ENCODE results near the gene LEF1.

The LEF1 gene

DNA sequence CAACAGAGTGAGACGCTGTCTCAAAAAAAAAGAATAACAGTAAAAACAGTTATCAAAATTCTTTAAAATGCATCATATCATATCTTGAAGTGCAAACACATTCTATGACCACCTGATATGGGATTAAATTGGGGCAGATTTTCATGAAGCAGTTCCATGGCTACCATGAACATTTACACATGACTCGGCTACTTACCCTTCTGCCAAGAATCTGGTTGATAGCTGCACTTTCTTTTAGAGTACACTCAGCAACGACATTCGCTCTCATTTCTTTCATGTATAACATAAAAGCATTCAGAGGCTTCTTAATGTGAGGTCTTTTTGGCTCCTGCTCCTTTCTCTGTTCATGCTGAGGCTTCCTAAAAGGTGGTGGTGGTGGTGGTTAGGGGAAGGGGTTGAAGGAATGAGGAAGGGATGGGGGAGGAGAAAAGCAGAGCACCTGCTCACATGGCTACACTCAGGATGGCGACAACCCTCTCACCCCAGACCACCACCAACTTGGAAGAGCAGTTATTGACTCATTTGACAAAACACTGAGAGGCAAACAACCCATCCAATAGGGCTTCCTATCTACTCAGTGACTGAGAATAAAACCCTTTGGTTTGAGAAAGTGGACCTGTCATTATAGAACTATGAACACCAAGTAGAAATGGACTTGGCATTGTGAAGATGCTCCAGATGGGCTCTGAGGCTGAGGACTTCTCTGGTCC is 90.6 kb downstream of the LEF1 start:
- no peak overlapping the region for H3K27ac ChIP-seq (ENCODE audit: low read depth in 2 of 2, low read length in 2 of 2)
- H3K4me1 ChIP-seq (ENCODE audit: control insufficient read depth in 2 of 2, insufficient read depth in 2 of 2, low read length in 2 of 2) = no peaks in the 10 kb centered on the region
- H3K36me3 ChIP-seq (ENCODE audit: control insufficient read depth in 2 of 2, insufficient read depth in 2 of 2, low read length in 2 of 2) = no peaks in the 10 kb centered on the region
- no peaks in the 10 kb centered on the region for H3K27me3 ChIP-seq (ENCODE audit: control insufficient read depth in 2 of 2, insufficient read depth in 2 of 2, low read length in 2 of 2)
- H3K9ac ChIP-seq (ENCODE audit: low read depth in 1 of 2, low read length in 2 of 2) = no peak overlapping the region
- no peak overlapping the region for H3K4me3 ChIP-seq (ENCODE audit: low read length in 2 of 2)
- no peaks in the 10 kb centered on the region for H3K9me3 ChIP-seq (ENCODE audit: control insufficient read depth in 2 of 2, low read length in 2 of 2)

DNA sequence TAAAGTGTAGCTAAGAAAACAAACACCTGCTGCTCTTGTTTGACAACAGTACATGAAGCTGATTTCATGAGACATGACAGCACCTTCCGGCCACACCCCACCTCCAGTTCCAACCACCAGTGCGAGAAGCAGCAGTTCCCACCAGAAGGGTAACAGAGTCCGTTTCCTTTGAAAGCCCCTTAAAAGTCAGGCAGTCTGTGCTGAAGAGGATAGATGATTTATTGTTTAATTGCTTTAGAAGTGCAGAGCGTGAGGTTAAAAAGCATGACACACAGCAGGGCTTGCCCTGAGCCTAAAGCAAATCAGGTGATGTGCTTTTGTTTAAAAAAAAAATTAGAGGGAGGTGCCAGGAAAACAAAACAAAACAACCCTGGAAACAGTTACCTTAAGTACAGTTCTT is 96.4 kb downstream of the LEF1 start:
- Histone ChIP-seq H3K9ac (ENCODE audit: low read depth in 1 of 2, low read length in 2 of 2) (no peak overlapping the region), H3K27ac (ENCODE audit: low read depth in 2 of 2, low read length in 2 of 2) (no peak overlapping the region), H3K4me1 (ENCODE audit: control insufficient read depth in 2 of 2, insufficient read depth in 2 of 2, low read length in 2 of 2) (no peaks in the 10 kb centered on the region), H3K9me3 (ENCODE audit: control insufficient read depth in 2 of 2, low read length in 2 of 2) (no peaks in the 10 kb centered on the region), H3K4me3 (ENCODE audit: low read length in 2 of 2) (no peak overlapping the region), H3K36me3 (ENCODE audit: control insufficient read depth in 2 of 2, insufficient read depth in 2 of 2, low read length in 2 of 2) (no peaks in the 10 kb centered on the region), H3K27me3 (ENCODE audit: control insufficient read depth in 2 of 2, insufficient read depth in 2 of 2, low read length in 2 of 2) (no peaks in the 10 kb centered on the region)

DNA sequence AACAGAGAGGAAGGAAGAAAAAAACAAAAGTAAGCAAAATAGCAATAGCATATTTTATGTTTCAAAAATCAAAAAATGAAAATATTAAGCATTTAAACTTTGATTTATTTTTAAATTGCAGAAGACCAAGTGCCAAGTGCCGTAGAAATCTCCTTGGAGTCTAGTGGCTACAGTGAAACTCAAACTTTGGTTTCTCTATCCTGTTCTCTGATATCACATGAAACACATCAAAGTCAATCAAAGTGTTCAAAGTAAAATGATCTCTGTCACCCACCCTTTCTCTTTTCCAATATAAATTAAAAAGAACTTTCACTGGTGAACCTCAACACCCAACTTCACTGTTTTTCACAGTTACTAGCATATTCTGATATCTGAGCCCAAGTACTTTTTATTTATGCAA is 98.0 kb downstream of the LEF1 start:
- no peak overlapping the region for H3K27ac ChIP-seq (ENCODE audit: low read depth in 2 of 2, low read length in 2 of 2)
- H3K9ac ChIP-seq (ENCODE audit: low read depth in 1 of 2, low read length in 2 of 2) = no peak overlapping the region
- no peaks in the 10 kb centered on the region for H3K36me3 ChIP-seq (ENCODE audit: control insufficient read depth in 2 of 2, insufficient read depth in 2 of 2, low read length in 2 of 2)
- H3K4me3 ChIP-seq (ENCODE audit: low read length in 2 of 2) = no peak overlapping the region
- no peaks in the 10 kb centered on the region for H3K27me3 ChIP-seq (ENCODE audit: control insufficient read depth in 2 of 2, insufficient read depth in 2 of 2, low read length in 2 of 2)
- no peaks in the 10 kb centered on the region for H3K9me3 ChIP-seq (ENCODE audit: control insufficient read depth in 2 of 2, low read length in 2 of 2)
- no peaks in the 10 kb centered on the region for H3K4me1 ChIP-seq (ENCODE audit: control insufficient read depth in 2 of 2, insufficient read depth in 2 of 2, low read length in 2 of 2)

DNA sequence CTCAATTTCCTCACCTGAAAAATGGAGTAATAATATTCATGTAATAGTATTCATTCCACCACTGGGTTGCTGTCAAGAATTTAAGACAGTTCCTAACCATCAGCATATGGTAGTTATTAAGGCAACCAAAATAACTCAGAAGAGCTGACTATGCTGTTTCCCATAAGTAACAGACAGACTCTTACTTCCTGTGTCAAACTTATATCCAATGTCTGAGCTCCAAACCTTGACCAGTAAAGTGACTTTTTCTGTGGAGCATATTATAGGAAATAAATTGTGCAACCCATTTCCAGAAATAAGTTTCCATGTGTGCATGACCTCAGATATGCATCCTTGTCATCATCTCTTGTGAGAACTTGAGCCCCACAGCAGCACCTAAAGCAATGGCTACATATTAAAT is 100.3 kb downstream of the LEF1 start:
- Histone ChIP-seq H3K36me3 (ENCODE audit: control insufficient read depth in 2 of 2, insufficient read depth in 2 of 2, low read length in 2 of 2) (no peaks in the 10 kb centered on the region), H3K4me1 (ENCODE audit: control insufficient read depth in 2 of 2, insufficient read depth in 2 of 2, low read length in 2 of 2) (no peaks in the 10 kb centered on the region), H3K9ac (ENCODE audit: low read depth in 1 of 2, low read length in 2 of 2) (no peak overlapping the region), H3K27me3 (ENCODE audit: control insufficient read depth in 2 of 2, insufficient read depth in 2 of 2, low read length in 2 of 2) (no peaks in the 10 kb centered on the region), H3K9me3 (ENCODE audit: control insufficient read depth in 2 of 2, low read length in 2 of 2) (no peaks in the 10 kb centered on the region), H3K4me3 (ENCODE audit: low read length in 2 of 2) (no peak overlapping the region), H3K27ac (ENCODE audit: low read depth in 2 of 2, low read length in 2 of 2) (no peak overlapping the region)

DNA sequence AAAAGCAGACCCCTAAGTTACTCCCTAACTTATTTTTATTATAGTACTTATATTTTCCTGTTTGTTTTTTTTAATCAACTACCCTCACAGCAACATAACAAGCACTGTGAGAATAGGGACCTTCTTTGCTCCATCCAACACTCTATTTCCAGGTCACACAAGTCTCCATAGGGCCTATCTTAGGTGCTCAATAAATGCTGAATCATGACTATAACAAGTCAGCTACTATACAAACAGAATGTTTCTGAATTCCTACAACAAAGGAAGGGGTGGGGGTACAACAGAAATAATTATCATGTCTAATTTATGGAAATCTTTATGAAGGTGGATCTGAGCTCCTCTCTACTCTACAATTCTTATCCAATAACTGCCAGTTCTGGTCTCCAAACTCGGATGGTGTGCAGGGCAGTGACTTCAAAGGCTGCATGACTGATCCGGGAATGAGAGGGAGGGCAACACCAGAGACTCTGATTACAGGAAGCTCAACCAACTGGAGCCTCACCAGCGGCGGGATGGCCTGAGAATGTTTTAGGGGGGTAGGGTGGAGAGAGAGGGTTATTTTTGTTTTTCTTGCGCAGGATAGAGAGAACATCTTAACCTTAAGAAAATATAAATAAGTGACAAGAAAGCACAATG is 107.9 kb downstream of the LEF1 start:
- Histone ChIP-seq H3K27me3 (ENCODE audit: control insufficient read depth in 2 of 2, insufficient read depth in 2 of 2, low read length in 2 of 2) (no peaks in the 10 kb centered on the region), H3K9me3 (ENCODE audit: control insufficient read depth in 2 of 2, low read length in 2 of 2) (no peaks in the 10 kb centered on the region), H3K4me3 (ENCODE audit: low read length in 2 of 2) (no peak overlapping the region), H3K4me1 (ENCODE audit: control insufficient read depth in 2 of 2, insufficient read depth in 2 of 2, low read length in 2 of 2) (no peaks in the 10 kb centered on the region), H3K9ac (ENCODE audit: low read depth in 1 of 2, low read length in 2 of 2) (no peak overlapping the region), H3K27ac (ENCODE audit: low read depth in 2 of 2, low read length in 2 of 2) (no peak overlapping the region), H3K36me3 (ENCODE audit: control insufficient read depth in 2 of 2, insufficient read depth in 2 of 2, low read length in 2 of 2) (no peaks in the 10 kb centered on the region)

DNA sequence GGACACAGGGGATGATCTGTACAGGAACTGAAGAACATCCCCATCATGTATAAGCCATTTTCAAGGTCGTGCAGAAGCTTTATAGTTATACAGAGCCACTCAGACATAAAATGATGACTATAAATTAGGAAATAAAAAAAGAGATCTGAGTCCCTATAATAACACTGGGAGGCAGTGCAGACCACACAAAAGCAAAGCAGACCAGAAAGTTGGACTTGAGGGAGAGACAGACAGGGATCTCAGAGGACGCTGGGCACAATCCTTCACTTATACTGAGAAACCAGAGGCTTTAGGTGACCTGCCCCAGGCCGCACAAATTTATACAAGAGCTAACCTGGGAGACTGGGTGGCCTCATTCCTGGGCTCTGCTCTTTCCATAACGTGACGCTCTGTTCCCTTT is 108.6 kb downstream of the LEF1 start:
- Histone ChIP-seq H3K36me3 (ENCODE audit: control insufficient read depth in 2 of 2, insufficient read depth in 2 of 2, low read length in 2 of 2) (no peaks in the 10 kb centered on the region), H3K9me3 (ENCODE audit: control insufficient read depth in 2 of 2, low read length in 2 of 2) (no peaks in the 10 kb centered on the region), H3K4me3 (ENCODE audit: low read length in 2 of 2) (no peak overlapping the region), H3K4me1 (ENCODE audit: control insufficient read depth in 2 of 2, insufficient read depth in 2 of 2, low read length in 2 of 2) (no peaks in the 10 kb centered on the region), H3K27ac (ENCODE audit: low read depth in 2 of 2, low read length in 2 of 2) (no peak overlapping the region), H3K9ac (ENCODE audit: low read depth in 1 of 2, low read length in 2 of 2) (no peak overlapping the region), H3K27me3 (ENCODE audit: control insufficient read depth in 2 of 2, insufficient read depth in 2 of 2, low read length in 2 of 2) (no peaks in the 10 kb centered on the region)

DNA sequence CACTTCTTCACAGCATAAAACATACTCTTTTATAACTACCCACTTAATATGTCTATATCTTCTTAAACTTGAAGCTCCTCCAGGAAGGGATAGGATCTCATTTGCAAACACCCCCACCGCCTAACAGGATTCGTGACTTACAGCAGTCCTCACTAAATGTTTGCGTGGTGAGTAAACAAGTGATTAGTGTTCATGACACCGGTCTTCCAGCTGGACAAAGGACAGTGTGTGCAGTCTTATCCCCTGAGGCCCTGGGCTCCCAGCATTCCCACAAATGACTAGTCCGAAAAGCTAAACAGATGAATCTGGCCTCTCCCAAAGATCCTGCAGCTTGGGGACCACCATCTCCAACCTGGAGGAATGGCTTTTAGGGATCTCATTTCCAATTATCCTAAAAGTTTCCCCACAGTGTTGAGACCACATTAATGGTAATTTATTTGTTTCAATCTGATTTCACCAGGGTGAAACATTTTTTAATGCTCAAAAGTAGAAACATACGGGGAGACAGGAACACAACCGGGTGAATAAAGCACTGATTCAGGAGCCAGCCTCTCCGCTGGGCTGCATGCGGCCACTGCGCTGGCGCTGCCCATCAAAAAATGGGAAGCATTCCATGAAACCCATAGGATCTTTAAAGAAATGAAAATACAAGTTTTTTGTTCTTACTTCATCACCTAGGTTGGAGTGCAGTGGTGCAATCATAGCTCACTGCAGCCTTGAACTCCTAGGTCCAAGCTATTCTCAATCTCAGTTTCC is 109.9 kb downstream of the LEF1 start:
- no peaks in the 10 kb centered on the region for H3K27me3 ChIP-seq (ENCODE audit: control insufficient read depth in 2 of 2, insufficient read depth in 2 of 2, low read length in 2 of 2)
- no peaks in the 10 kb centered on the region for H3K36me3 ChIP-seq (ENCODE audit: control insufficient read depth in 2 of 2, insufficient read depth in 2 of 2, low read length in 2 of 2)

DNA sequence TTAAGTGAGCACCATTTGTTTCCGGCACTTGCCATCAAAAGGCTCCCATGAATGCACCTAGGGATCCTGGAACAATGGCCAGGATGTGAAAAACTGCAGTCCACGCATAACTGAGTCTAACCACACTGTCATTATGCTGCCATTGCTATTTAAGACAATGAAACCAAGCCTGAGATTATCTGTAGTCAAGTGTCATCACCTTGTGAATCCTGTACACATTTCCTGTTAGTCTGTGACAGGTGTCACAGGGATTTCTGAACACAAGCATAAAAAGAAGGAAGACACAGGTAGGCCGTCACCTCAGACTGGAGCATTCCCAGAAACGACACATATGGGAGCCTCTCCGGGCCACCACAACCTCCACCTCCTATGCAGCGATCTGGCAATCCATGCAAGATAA is 112.3 kb downstream of the LEF1 start:
- Histone ChIP-seq H3K27me3 (ENCODE audit: control insufficient read depth in 2 of 2, insufficient read depth in 2 of 2, low read length in 2 of 2) (no peaks in the 10 kb centered on the region), H3K4me3 (ENCODE audit: low read length in 2 of 2) (no peak overlapping the region), H3K36me3 (ENCODE audit: control insufficient read depth in 2 of 2, insufficient read depth in 2 of 2, low read length in 2 of 2) (no peaks in the 10 kb centered on the region), H3K9me3 (ENCODE audit: control insufficient read depth in 2 of 2, low read length in 2 of 2) (no peaks in the 10 kb centered on the region), H3K9ac (ENCODE audit: low read depth in 1 of 2, low read length in 2 of 2) (no peak overlapping the region), H3K4me1 (ENCODE audit: control insufficient read depth in 2 of 2, insufficient read depth in 2 of 2, low read length in 2 of 2) (no peaks in the 10 kb centered on the region), H3K27ac (ENCODE audit: low read depth in 2 of 2, low read length in 2 of 2) (no peak overlapping the region)

More for the DNA sequence above, 109.9 kb downstream of the LEF1 start:
- Histone ChIP-seq H3K9me3 (ENCODE audit: control insufficient read depth in 2 of 2, low read length in 2 of 2) (no peaks in the 10 kb centered on the region), H3K9ac (ENCODE audit: low read depth in 1 of 2, low read length in 2 of 2) (no peak overlapping the region), H3K27ac (ENCODE audit: low read depth in 2 of 2, low read length in 2 of 2) (no peak overlapping the region), H3K4me1 (ENCODE audit: control insufficient read depth in 2 of 2, insufficient read depth in 2 of 2, low read length in 2 of 2) (no peaks in the 10 kb centered on the region), H3K4me3 (ENCODE audit: low read length in 2 of 2) (no peak overlapping the region)

DNA sequence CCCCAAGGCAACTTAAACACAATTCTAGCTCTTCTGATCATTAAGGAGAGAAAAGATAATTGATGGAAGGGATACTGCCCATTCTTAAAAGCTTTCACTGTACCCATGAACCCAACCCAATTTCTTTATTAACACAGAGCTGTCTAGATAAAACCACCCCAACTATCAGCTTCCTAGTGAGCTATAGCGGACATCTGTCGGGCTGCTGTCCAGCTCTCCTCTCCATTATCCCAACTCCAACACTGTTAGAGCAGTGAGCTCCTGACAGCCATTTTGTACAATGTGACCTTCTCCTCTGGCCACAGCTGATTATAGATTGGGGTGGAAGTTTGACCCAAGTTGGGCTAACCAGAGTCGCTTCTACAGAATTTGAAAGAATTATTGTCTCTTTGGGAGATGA is 112.9 kb downstream of the LEF1 start:
- Histone ChIP-seq H3K9me3 (ENCODE audit: control insufficient read depth in 2 of 2, low read length in 2 of 2) (no peaks in the 10 kb centered on the region), H3K36me3 (ENCODE audit: control insufficient read depth in 2 of 2, insufficient read depth in 2 of 2, low read length in 2 of 2) (no peaks in the 10 kb centered on the region), H3K9ac (ENCODE audit: low read depth in 1 of 2, low read length in 2 of 2) (no peak overlapping the region), H3K27me3 (ENCODE audit: control insufficient read depth in 2 of 2, insufficient read depth in 2 of 2, low read length in 2 of 2) (no peaks in the 10 kb centered on the region), H3K27ac (ENCODE audit: low read depth in 2 of 2, low read length in 2 of 2) (no peak overlapping the region), H3K4me3 (ENCODE audit: low read length in 2 of 2) (no peak overlapping the region), H3K4me1 (ENCODE audit: control insufficient read depth in 2 of 2, insufficient read depth in 2 of 2, low read length in 2 of 2) (no peaks in the 10 kb centered on the region)

DNA sequence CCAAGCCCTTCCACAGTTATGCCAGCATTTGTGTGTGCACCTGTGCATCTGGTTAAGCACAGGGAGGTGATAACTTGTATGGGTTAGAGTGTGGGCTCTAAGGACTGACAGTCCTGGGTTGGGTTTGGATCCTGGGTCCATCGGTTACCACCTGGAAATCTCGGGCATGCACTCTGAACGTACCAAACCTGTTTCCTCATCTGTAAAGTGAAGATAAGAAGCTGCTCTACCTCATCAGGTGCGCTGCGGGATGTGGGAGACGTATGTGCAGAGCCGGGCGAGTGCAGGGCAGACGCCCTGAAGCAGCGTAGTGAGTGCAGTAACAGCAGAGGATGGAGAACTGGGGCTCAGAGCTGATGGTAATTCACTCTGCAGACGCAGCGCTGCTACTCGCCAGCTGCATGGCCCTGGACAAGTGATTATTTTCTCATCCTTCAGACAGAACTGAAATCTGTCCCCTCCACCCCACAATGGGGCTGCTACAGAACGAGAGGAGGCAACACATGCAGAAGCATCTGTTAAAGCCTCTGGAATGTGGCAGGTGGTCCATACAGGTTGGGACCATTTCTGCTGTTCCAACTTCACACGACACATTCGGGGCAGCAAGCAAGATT is 114.6 kb downstream of the LEF1 start:
- no peak overlapping the region for H3K9ac ChIP-seq (ENCODE audit: low read depth in 1 of 2, low read length in 2 of 2)
- H3K36me3 ChIP-seq (ENCODE audit: control insufficient read depth in 2 of 2, insufficient read depth in 2 of 2, low read length in 2 of 2) = no peaks in the 10 kb centered on the region
- H3K4me1 ChIP-seq (ENCODE audit: control insufficient read depth in 2 of 2, insufficient read depth in 2 of 2, low read length in 2 of 2) = no peaks in the 10 kb centered on the region
- no peaks in the 10 kb centered on the region for H3K27me3 ChIP-seq (ENCODE audit: control insufficient read depth in 2 of 2, insufficient read depth in 2 of 2, low read length in 2 of 2)
- H3K9me3 ChIP-seq (ENCODE audit: control insufficient read depth in 2 of 2, low read length in 2 of 2) = no peaks in the 10 kb centered on the region
- H3K27ac ChIP-seq (ENCODE audit: low read depth in 2 of 2, low read length in 2 of 2) = no peak overlapping the region
- H3K4me3 ChIP-seq (ENCODE audit: low read length in 2 of 2) = no peak overlapping the region
